Effector memory CD4-positive, alpha-beta T cell (primary cell): ENCODE data around the gene BPHL.
"Not testable (repeated sequence)": the region's sequence is repeated elsewhere in the genome, so short reads cannot be mapped to it uniquely, and the experiment has no call there.

ENCODE experiments used
- DNase-seq, 3 donors: peaks; one replicate each; pipeline ENCODE4 v3.0.0-alpha.2; 2020
- H3K27ac ChIP-seq: 2 replicates; pipeline ENCODE4 v1.7.0; 2013; ENCODE audit warnings: mild to moderate bottlenecking, low read length, moderate library complexity; ENCODE audit not compliant: insufficient read depth, poor library complexity, severe bottlenecking
- H3K27me3 ChIP-seq: replicated peaks from 2 replicates; pipeline ENCODE4 v1.7.0; 2013; ENCODE audit warnings: mild to moderate bottlenecking, low read length; ENCODE audit not compliant: insufficient read depth, control insufficient read depth, poor library complexity, severe bottlenecking
- H3K36me3 ChIP-seq: 2 replicates; pipeline ENCODE4 v1.7.0; 2013; ENCODE audit warnings: mild to moderate bottlenecking, low read length, moderate library complexity; ENCODE audit not compliant: control insufficient read depth, insufficient read depth
- H3K4me1 ChIP-seq: 2 replicates; pipeline ENCODE4 v1.7.0; 2013; ENCODE audit warnings: low read length, mild to moderate bottlenecking; ENCODE audit not compliant: control insufficient read depth, insufficient read depth, poor library complexity, severe bottlenecking
- H3K4me3 ChIP-seq: 2 replicates; pipeline ENCODE4 v1.7.0; 2013; ENCODE audit warnings: low read length, low read depth, mild to moderate bottlenecking; ENCODE audit not compliant: insufficient read depth, poor library complexity, severe bottlenecking
- H3K9me3 ChIP-seq: 2 replicates; pipeline ENCODE4 v1.7.0; 2013; ENCODE audit warnings: mild to moderate bottlenecking, low read length, moderate library complexity; ENCODE audit not compliant: control insufficient read depth

BPHL gene

DNA sequence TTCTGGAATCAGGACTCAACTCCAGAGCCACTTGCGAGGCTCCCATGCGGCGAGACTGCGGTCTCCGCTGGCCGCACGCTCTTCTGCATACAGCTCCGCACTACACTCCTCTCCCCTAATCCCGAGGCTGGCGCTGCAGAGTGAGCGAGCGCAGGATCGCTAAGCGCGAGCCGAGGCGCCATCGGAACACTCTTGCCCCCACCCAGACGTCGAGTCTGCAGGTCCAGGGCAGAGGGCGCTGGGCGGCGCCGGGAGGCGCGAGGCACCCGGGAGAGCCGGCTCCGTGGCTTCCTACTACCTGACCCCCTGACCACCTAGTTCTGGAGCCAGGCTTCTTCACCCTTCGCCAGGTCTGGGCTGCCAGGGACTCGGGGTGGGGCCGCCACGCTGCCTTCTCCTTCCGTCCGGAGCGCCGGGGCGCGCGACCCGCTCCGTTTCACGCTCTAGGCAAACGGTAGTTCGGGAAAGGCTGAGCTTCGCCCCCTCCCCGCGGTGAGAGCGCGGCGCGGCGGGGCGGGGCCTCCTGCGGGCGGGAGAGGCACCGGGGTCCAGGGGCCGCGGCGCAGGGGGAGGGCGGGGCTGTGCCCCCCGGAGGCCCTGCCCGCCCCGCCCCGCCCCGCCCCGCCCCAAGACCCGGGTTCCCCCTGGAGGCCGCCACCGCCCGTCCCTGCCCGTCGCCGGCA is 44.2 kb downstream of the BPHL start:
- H3K36me3 ChIP-seq = no peaks in the 10 kb centered on the region
- no peaks in the 10 kb centered on the region for H3K27me3 ChIP-seq
- H3K27ac ChIP-seq = peak overlapping the region; percentile 67
- peaks cover 22% of the 10 kb centered on the region for H3K4me1 ChIP-seq
- no peaks in the 10 kb centered on the region for H3K9me3 ChIP-seq
- peak overlapping the region; percentile 88 for H3K4me3 ChIP-seq
- DNase-seq = peak; percentile 58 to 65 (median 59)

DNA sequence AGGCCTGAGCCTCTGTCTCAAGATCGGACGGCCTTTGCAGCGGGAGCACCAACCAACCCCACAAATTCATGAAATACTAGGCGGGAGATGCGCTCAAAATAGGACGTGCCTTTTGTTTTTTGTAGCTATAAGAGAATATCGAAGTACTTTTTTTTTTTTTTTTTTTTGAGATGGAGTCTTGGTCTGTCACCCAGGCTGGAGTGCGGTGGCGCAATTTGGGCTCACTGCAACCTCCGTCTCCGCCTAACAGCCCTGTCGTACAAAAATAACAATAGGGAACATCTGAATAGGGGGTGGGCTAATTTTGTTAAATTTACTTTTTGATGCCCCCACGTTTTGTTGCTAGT is 44.7 kb downstream of the BPHL start:
- DNase-seq = no peak
- no peaks in the 10 kb centered on the region for H3K9me3 ChIP-seq
- peak overlapping the region; percentile 17 for H3K4me3 ChIP-seq
- H3K4me1 ChIP-seq = peaks cover 17% of the 10 kb centered on the region
- no peaks in the 10 kb centered on the region for H3K27me3 ChIP-seq
- no peaks in the 10 kb centered on the region for H3K36me3 ChIP-seq
- no peak overlapping the region for H3K27ac ChIP-seq

DNA sequence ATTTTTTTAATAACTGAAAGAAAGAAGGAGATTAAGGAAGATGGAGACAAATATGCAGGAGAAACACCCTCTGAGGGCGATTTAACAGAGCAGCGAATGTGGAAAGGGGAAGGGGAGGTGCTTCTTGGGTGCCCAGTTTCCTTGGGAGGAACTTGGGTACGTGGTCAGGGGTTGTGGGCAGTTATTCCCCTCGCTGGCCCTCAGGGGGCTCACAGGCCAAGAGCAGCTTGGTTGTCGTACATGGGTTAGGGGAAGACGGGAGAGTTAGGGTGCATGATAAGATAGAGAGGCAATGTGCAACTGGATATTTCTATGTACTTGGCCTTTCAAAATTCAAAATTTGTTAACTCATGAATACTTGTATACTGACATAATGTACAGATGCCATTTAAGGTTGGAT is 45.9 kb downstream of the BPHL start:
- H3K4me1 ChIP-seq = peaks cover 15% of the 10 kb centered on the region
- H3K9me3 ChIP-seq = no peaks in the 10 kb centered on the region

DNA sequence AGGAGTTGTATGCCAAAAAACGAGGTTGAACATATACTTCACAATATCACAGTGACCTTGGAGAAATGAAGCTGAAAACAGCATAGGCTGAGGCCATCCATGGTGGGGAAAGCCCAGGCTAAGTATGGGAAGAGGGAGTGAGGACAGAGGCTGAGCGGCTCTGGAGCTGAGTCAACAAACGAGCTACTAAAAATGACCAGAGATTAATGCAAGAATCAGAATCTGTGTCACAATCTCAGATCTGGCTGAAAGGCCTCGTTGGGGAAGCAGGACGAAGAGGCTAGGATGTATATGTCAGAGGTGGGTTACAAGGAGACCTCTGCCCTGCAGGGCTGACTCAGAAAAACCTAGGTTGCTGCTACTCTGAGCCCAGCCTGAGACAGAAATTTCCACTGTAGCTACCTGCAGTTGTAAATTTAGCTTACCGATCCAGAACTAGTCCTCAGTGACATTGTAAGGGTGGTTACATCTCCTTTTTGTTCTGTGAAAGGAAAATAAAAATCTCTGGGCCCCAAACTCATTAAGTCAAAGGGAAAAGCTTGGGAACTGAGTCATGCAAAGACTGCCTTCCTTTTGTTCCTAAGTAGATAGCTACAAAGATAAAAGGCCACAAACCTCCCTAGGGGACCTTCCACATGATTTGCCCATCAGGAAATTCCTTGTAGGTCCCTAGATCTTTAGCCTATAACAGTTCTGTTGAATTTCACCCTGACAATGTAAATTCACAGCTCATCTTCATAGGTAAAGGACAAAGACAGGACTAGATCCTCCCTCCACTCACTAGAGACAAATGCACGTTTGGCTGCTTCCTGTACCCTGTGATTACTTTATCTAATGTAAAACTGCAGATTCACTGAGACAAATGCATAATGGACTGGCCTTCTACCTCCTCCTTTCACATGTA is 47.4 kb downstream of the BPHL start:
- H3K36me3 ChIP-seq = no peaks in the 10 kb centered on the region
- no peak overlapping the region for H3K27ac ChIP-seq
- H3K4me1 ChIP-seq = peaks cover under 1% of the 10 kb centered on the region
- no peaks in the 10 kb centered on the region for H3K9me3 ChIP-seq
- DNase-seq = no peak
- no peaks in the 10 kb centered on the region for H3K27me3 ChIP-seq
- H3K4me3 ChIP-seq = no peak overlapping the region

More for the DNA sequence above, 45.9 kb downstream of the BPHL start:
- no peaks in the 10 kb centered on the region for H3K27me3 ChIP-seq
- no peak overlapping the region for H3K4me3 ChIP-seq
- no peak for DNase-seq
- H3K27ac ChIP-seq = no peak overlapping the region
- H3K36me3 ChIP-seq = no peaks in the 10 kb centered on the region

DNA sequence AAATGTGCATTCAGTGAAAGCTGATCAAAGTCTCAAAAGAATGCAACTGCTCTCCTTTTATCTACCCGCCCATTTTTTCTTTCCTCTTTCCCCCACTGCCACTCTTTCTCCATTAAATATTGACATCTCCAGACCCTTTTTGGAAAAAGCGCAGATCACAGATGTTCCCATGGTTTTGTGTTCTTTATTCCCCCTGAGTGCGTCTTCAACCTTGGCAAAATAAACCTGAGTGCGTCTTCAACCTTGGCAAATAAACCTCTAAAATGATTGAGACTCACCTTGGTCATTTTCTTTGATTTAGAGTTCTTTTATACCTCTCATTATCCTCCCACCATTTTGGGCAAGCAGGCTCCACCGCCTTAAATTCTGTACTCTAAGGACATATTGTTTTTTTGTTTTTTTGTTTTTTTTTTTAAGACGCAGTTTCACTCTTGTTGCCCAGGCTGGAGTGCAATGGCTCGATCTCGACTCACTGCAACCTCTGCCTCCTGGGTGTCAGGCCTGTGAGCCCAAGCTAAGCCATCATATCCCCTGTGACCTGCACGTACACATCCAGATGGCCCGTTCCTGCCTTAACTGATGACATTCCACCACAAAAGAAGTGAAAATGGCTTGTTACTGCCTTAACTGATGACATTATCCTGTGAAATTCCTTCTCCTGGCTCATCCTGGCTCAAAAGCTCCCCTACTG is 48.2 kb downstream of the BPHL start:
- H3K4me1 ChIP-seq, H3K4me3 ChIP-seq, H3K27me3 ChIP-seq, H3K9me3 ChIP-seq, H3K27ac ChIP-seq, H3K36me3 ChIP-seq, DNase-seq: not testable (repeated sequence)

DNA sequence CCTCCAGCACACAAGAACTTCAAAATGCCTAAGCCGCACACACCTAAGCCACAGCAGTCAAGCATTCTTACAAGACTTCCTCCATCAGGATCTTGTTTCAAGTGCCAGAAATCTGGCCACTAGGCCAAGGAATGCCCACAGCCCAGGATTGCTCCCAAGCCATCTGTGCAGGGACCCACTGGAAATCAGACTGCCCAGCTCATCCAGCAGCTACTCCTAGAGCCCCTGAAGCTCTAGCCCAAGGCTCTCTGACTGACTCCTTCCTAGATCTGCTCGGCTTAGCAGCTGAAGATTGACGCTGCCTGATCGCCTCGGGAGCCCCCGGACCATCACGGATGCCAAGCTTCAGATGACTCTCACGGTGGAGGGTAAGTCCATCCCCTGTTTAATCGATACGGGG is 49.5 kb downstream of the BPHL start:
- DNase-seq, H3K4me1 ChIP-seq, H3K27ac ChIP-seq: not testable (repeated sequence)

DNA sequence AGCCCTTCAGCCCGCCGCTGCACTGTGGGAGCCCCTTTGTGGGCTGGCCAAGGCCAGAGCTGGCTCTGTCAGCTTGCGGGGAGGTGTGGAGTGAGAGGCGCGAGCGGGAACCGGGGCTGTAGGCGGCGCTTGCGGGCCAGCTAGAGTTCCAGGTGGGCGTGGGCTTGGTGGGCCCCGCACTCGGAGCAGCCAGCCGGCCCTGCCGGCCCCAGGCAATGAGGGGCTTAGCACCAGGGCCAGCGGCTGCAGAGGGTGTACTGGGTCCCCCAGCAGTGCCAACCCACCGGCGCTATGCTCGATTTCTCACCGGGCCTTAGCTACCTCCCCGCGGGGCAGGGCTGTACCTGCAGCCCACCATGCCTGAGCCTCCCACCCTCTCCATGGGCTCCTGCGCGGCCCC is 52.2 kb downstream of the BPHL start:
- not testable (repeated sequence) for H3K27me3 ChIP-seq, H3K4me1 ChIP-seq, H3K27ac ChIP-seq, H3K36me3 ChIP-seq, H3K9me3 ChIP-seq, H3K4me3 ChIP-seq, DNase-seq

More for the DNA sequence above, 49.5 kb downstream of the BPHL start:
- H3K4me3 ChIP-seq, H3K9me3 ChIP-seq, H3K36me3 ChIP-seq, H3K27me3 ChIP-seq: not testable (repeated sequence)

DNA sequence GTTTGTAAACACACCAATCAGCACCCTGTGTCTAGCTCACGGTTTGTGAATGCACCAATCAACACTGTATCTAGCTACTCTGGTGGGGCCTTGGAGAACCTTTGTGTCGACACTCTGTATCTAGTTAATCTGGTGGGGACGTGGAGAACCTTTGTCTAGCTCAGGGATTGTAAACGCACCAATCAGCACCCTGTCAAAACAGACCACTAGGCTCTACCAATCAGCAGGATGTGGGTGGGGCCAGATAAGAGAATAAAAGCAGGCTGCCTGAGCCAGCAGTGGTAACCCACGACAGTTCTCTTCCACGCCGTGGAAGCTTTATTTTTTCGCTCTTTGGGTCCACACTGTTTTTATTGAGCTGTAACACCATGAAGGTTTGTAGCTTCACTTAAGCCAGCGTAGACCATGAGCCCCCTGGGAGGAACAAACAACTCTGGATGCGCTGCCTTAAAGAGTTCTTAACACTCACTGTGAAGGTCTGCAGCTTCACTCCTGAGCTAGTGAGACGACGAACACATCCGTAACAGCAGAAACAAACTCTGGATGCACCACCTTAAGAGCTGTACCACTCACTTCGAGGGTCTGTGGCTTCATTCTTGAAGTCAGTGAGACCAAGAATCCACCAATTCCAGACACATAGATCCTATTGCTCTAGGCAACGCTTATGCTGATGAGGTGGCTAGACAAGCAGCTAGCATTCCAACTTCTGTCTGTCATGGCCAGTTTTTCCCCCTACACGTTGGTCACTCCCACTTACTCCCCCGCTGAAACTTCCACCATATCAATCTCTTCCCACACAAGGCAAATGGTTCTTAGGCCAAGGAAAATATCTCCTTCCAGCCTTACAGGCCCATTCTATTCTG is 53.0 kb downstream of the BPHL start:
- not testable (repeated sequence) for H3K36me3 ChIP-seq, H3K4me3 ChIP-seq, H3K27me3 ChIP-seq, H3K4me1 ChIP-seq, H3K27ac ChIP-seq, H3K9me3 ChIP-seq, DNase-seq

DNA sequence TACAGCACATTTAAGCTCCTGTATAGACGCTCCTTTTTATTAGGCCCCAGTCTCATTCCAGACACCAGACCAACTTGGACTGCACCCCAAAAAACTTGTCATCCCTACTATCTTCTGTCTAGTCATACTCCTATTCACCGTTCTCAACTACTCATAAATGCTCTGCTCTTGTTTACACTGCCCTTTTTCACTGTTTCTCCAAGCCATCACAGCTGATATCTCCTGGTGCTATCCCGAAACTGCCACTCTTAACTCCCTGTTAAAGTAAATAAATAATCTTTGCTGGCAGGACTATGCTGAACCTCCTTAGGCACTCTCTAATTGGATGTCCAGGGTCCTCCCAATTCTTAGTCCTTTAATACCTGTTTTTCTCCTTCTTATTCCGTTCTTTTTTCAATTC is 54.3 kb downstream of the BPHL start:
- H3K36me3 ChIP-seq, H3K9me3 ChIP-seq, H3K27ac ChIP-seq, H3K4me3 ChIP-seq, H3K4me1 ChIP-seq, H3K27me3 ChIP-seq, DNase-seq: not testable (repeated sequence)
